ENCODE measurements around the gene KCNMA1. TPM values are rescaled to one million over a fixed set of nuclear protein-coding genes. Genes with fewer than 3 reads are reported as not detected.

The KCNMA1 gene
- total RNA-seq, 1 donor from 2014 or later, result 2.2 TPM

- intact Hi-C loops (cut with DNase I), result no loop called here
- ATAC-seq, result peak; percentile 66
- DNase-seq (ENCODE audit: missing footprints), result no peak
Measured at GRCh38 chr10:77507291-77507880, 130.2 kb downstream of the KCNMA1 start.

GRCh38 chr10:77506517-77507200, 130.9 kb downstream of the KCNMA1 start:
- intact Hi-C loops (cut with DNase I), result no loop called here
- DNase-seq (ENCODE audit: missing footprints) (no peak), ATAC-seq (no peak)

- ATAC-seq (no peak), DNase-seq (ENCODE audit: missing footprints) (no peak)
- intact Hi-C loops (cut with DNase I), result no loop called here
Measured at GRCh38 chr10:77505431-77506334, 131.9 kb downstream of the KCNMA1 start.

- intact Hi-C loops (cut with DNase I), result no loop called here
- ATAC-seq, result no peak
Measured at GRCh38 chr10:77504873-77505257, 132.7 kb downstream of the KCNMA1 start.

GRCh38 chr10:77504196-77504872, 133.3 kb downstream of the KCNMA1 start:
- DNase-seq (ENCODE audit: missing footprints) (no peak), ATAC-seq (no peak)
- intact Hi-C loops (cut with DNase I), result no loop called here

More at GRCh38 chr10:77504873-77505257, 132.7 kb downstream of the KCNMA1 start:
- DNase-seq (ENCODE audit: missing footprints), result no peak

DNA sequence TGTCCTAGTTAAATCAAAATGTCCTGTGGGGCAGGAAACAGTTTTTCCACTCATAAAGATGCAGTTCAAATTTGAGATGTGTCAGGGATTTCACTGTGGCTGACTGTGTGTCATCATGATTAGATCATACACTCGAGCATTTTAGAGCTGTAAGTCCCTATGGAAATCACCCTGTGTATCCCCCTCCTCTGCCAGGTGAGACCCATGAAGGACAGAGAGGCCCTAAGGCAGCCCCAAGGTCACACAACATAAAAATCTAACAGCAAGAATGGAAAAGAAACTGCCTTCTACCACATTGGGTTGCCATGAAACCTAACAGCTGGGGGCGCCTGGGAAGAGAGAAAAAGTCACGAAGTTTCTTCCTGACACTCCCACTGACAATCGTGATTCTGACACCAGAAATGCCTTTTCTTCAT, 135.8 kb downstream of the KCNMA1 start:
- DNase-seq (ENCODE audit: missing footprints) (no peak), ATAC-seq (no peak)

DNA sequence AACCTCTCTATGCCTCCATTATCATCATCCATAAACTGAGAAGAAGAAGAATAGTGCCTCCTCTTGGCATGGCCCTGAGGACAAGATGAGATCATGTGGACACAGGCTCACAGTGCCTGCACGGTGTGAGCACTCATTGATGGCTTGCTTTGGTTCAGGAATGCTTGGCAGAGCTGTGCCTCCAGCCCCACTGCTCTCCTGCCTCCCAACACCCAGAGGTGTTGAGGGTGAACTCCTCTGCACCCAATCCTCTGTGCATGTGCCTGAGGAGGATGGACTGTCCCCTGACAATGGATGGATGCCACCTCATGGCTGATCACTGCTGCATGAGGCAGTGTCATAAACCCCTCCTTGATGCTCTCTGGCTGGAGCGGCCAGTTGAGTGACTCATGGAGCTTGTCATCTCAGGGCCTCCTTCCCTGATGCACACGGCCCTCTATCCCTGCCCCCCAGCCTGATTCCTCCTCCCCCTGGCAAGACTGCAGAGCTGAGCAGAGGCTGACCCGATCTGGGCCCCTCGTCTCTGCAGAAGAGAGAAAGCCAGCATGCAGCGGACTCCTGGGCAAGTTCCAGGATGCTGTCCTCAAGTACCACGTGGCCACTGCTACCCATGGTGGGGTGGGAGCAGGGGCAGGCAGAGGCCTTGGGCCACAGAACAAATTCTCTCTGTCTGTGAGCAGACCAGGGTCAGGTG, 136.3 kb downstream of the KCNMA1 start:
- ATAC-seq (peak; percentile 39), DNase-seq (ENCODE audit: missing footprints) (no peak)
- intact Hi-C loops (cut with DNase I), result no loop called here

More for the DNA sequence above, 135.8 kb downstream of the KCNMA1 start:
- intact Hi-C loops (cut with DNase I), result no loop called here

GRCh38 chr10:77500754-77501151, 136.9 kb downstream of the KCNMA1 start:
- no peak for ATAC-seq
- intact Hi-C loops (cut with DNase I), result no loop called here
- no peak for DNase-seq (ENCODE audit: missing footprints)

DNA sequence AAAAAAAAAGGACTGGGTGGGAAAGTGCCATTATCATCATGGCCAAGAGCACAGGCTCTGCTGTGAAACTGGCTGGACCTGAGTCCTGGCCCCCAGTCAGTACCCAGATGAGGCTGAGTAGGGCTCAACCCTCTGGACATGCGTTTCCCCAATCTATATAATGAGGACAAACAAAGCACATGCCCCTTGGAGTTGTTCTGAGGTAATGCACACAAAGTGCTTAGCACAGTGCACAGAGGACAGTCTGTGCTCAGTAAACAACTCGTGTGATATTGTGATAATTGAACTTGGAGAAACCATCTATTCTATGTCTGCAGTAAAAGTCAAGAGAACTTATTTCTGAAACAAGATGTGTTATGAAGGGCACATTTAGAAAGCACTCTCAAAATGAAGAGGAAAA, 138.8 kb downstream of the KCNMA1 start:
- DNase-seq (ENCODE audit: missing footprints) (no peak), ATAC-seq (no peak)
- intact Hi-C loops (cut with DNase I), result loop anchor here (10.0 kb wide), 1 partner anchor 324 kb away; no protein-coding TSS in a partner anchor

DNA sequence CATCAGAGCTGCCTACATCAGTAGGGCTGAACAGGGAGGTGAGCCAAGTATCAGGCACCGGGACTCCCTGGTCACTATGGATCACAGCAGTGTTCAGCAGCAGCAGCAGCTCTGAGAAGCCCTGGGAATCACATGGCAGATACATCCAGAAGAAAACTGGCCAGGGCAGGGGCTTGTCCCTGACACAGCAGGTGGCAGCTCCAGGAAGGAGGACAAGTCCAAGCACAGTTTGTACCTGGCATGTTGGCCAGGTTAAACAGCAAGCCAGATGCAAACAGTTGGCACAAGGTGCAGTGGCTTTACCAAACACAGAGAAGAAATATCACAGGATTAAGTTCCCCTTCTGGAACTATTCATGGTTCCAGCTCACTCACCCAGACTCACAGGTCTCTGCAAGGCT, 139.4 kb downstream of the KCNMA1 start:
- ATAC-seq (no peak), DNase-seq (ENCODE audit: missing footprints) (no peak)
- intact Hi-C loops (cut with DNase I), result loop anchor here (10.0 kb wide), 1 partner anchor 323 kb away; no protein-coding TSS in a partner anchor

- intact Hi-C loops (cut with DNase I), result loop anchor here (10.0 kb wide), 1 partner anchor 323 kb away; no protein-coding TSS in a partner anchor
- DNase-seq (ENCODE audit: missing footprints) (no peak), ATAC-seq (no peak)
Measured at GRCh38 chr10:77497748-77498147, 139.9 kb downstream of the KCNMA1 start.

DNA sequence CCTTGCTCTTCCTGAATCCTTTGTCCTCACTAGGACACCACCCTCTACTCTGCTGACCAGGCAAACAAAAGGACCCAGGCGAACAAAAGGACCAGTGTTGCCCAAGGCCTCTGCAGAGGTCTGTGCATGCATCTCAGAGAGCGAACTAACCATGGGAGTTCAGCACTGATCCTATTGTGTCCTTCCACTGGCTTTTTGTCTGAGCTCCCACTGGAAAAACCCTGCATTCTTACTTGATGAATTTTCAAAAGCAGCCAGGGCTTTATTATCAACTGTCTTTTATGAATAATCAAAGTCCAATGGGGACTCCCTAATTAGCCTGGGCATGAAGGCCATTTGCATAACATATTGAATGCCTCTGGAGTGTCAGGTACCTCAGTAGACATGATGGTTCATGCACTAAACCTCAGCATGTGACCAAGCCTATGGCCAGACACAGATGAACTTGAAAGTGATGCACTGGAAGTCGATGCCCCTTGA, 140.6 kb downstream of the KCNMA1 start:
- ATAC-seq (no peak), DNase-seq (ENCODE audit: missing footprints) (no peak)
- intact Hi-C loops (cut with DNase I), result loop anchor here (10.0 kb wide), 1 partner anchor 322 kb away; no protein-coding TSS in a partner anchor

DNA sequence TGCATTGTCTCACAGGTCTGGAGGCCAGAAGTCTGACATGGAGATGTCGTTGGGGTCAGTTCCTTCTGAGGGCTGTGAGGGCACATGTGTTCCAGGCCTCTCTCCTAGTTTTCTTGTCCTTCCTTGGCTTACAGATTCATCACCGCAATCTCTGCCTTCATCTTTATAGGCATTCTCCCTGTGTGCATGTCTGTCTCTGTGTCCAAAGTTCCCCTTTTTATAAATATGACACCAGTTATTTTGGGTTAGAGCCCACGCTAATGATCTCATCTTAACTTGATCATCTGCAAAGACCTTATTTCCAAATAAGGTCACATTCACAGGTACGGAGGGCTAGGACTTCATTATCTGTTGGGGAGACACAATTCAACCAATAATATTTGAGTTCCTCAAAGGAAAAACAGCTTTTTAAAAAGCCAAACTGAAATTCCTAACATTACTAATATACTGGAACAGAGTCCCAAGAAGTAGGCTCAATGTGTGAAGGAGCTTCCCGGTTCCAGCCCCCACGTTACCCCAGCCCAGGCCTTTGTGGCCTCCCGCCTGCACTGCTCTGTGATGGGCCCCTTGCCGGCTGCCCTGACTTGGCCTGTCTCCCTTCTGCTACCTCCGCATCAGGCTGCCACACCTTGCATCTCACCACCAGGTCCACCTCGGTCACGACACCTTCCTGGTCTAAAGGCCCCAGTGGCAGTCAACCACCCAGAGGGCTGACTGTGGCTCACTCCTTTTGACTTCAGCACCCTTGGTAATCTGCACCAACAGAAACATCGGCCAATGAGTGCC, 142.7 kb downstream of the KCNMA1 start:
- DNase-seq (ENCODE audit: missing footprints) (no peak), ATAC-seq (no peak)
- intact Hi-C loops (cut with DNase I), result loop anchor here (1.0 to 10.0 kb wide), 2 partner anchors 146 to 320 kb away; no protein-coding TSS in a partner anchor

DNA sequence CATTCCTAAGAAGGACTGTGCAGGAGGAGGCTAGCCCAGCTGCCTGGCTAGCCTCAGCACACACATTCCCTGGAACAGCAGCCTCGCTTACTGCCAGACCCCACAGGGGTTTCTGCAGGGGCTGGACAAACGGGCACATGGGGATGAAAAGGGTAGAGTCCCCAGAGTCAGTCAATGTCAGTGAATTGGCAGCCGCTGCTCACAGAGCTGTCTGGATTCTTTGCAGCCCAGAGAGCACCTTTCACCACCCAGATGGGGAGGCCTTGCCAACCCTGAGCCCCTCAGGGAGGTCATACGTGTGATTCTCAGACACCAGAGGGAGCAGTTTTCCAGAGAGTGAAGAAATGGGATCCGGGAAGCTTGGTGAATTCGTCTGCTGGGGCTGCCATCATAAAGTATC, 143.3 kb downstream of the KCNMA1 start:
- intact Hi-C loops (cut with DNase I), result loop anchor here (1.0 to 10.0 kb wide), 2 partner anchors 147 to 320 kb away; no protein-coding TSS in a partner anchor
- no peak for DNase-seq (ENCODE audit: missing footprints)
- ATAC-seq, result no peak

- DNase-seq (ENCODE audit: missing footprints) (no peak), ATAC-seq (no peak)
- intact Hi-C loops (cut with DNase I), result loop anchor here (1.0 to 10.0 kb wide), 2 partner anchors 147 to 319 kb away; no protein-coding TSS in a partner anchor
Measured at GRCh38 chr10:77493851-77494261, 143.8 kb downstream of the KCNMA1 start.

DNA sequence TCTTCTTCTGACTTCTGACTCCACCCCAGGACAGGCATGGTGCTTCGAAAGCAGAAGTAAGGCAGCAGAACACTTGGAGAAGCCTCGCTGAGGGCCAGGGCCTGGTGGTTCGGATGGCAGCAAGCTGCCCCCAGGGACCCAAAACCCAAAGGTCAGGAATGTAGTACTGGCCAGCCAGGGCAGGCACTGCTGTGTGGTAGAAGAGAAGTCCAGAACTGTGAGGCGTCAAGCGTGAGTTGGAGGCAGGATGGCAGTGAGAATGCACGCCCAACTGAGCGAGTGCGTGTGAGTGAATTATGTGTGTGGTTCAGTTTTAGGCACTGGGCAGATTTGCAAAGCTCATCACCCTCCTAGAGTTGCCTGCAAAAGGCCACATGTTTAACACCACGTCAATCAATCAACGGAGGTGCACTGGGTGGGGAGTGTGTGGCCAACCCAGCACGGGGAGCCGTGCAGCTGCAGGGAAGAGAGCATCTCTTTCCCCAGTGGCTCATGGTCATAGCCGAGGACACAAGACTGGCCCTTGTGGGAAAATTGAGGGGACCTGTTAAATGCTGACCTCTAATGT, 144.3 kb downstream of the KCNMA1 start:
- intact Hi-C loops (cut with DNase I), result loop anchor here (10.0 kb wide), 1 partner anchor 319 kb away; no protein-coding TSS in a partner anchor
- no peak for DNase-seq (ENCODE audit: missing footprints)
- ATAC-seq, result no peak

Data from Right ventricle myocardium inferior (tissue), 1 donor.